Fibroblast of lung (primary cell): ENCODE measurements around the gene KDM2B. TPM values are rescaled to one million over a fixed set of nuclear protein-coding genes. Genes with fewer than 3 reads are reported as not detected.

ENCODE experiments used
- DNase-seq, 2 donors: peaks; one replicate each; pipeline versions ENCODE4 v3.0.0 to v3.0.0-alpha.2; 2010; ENCODE audit warnings: low read depth in 2 of 2
- H2AFZ ChIP-seq: 2 replicates; pipeline ENCODE4 v1.5.1; 2012; ENCODE audit warnings: low read length, control low read depth, inconsistent platforms
- H3K27ac ChIP-seq: 2 replicates; pipeline ENCODE4 v1.5.1; 2011; ENCODE audit warnings: low read length, control low read depth; ENCODE audit not compliant: insufficient read depth
- H3K27me3 ChIP-seq: 2 replicates; pipeline ENCODE4 v1.5.1; 2011; ENCODE audit warnings: mild to moderate bottlenecking, low read length; ENCODE audit not compliant: control insufficient read depth, insufficient read depth
- H3K36me3 ChIP-seq: 2 replicates; pipeline ENCODE4 v1.5.1; 2011; ENCODE audit warnings: low read length; ENCODE audit not compliant: control insufficient read depth, insufficient read depth
- H3K4me1 ChIP-seq: 2 replicates; pipeline ENCODE4 v1.5.1; 2011; ENCODE audit warnings: low read length; ENCODE audit not compliant: control insufficient read depth, insufficient read depth; ENCODE audit errors: extremely low read depth
- H3K4me2 ChIP-seq: 2 replicates; pipeline ENCODE4 v1.5.1; 2011; ENCODE audit warnings: low read length, control low read depth; ENCODE audit not compliant: insufficient read depth; ENCODE audit errors: extremely low read depth
- H3K4me3 ChIP-seq, 4 experiments: fragments of 200-600 bp in 1 of 4; sonication (generic) in 1 of 4; replicated peaks in 1 of 4; 2 replicates each; pipeline ENCODE4 v1.5.1; 2011 to 2016; ENCODE audit warnings: low read length in 4 of 4, low read depth in 3 of 4, mild to moderate bottlenecking in 3 of 4, control low read depth in 2 of 4, inconsistent platforms in 1 of 4, mixed read lengths in 1 of 4; ENCODE audit not compliant: insufficient read depth in 1 of 4; ENCODE audit errors: control extremely low read depth in 1 of 4
- H3K79me2 ChIP-seq: 2 replicates; pipeline ENCODE4 v1.5.1; 2012; ENCODE audit warnings: mild to moderate bottlenecking, low read length, inconsistent platforms; ENCODE audit not compliant: control insufficient read depth, insufficient read depth
- H3K9ac ChIP-seq: 2 replicates; pipeline ENCODE4 v1.5.1; 2011; ENCODE audit warnings: mild to moderate bottlenecking, low read length, control low read depth; ENCODE audit not compliant: insufficient read depth
- H3K9me3 ChIP-seq: 2 replicates; pipeline ENCODE4 v1.5.1; 2012; ENCODE audit warnings: low read depth, low read length; ENCODE audit not compliant: control insufficient read depth, insufficient read depth
- H4K20me1 ChIP-seq: 2 replicates; pipeline ENCODE4 v1.5.1; 2011; ENCODE audit warnings: low read length; ENCODE audit not compliant: control insufficient read depth, insufficient read depth; ENCODE audit errors: extremely low read depth
- EZH2 ChIP-seq: IDR thresholded peaks from 2 replicates; pipeline ENCODE4 v1.5.1; 2012; ENCODE audit warnings: low read length, control low read depth, mild to moderate bottlenecking; ENCODE audit errors: missing control alignments
- polyA plus RNA-seq, 2 donors: library from polyadenylated mRNA; depleted of rRNA in 1 of 2; stranded (reverse) in 1 of 2; unstranded in 1 of 2; fragments of >200 nt; gene quantifications; 2 replicates each; pipeline ENCODE4 v1.2.1, GENCODE V29; 2011 to 2012; ENCODE audit warnings: missing spikeins in 1 of 2
- total RNA-seq: library from RNA; depleted of rRNA; stranded (reverse); fragments of >200 nt; gene quantifications from 2 replicates; pipeline ENCODE4 v1.2.1, GENCODE V29; 2014
- TF ChIP-seq, protein P1 (sequence below), 2 donors: IDR thresholded peaks in 1 of 2; conservative IDR thresholded peaks in 1 of 2; 1 replicate in 1 of 2; 2 replicates in 1 of 2; pipeline ENCODE4 v1.5.1; 2011 to 2012; ENCODE audit warnings: low read length in 2 of 2, control low read depth in 1 of 2, inconsistent platforms in 1 of 2, low read depth in 1 of 2, mild to moderate bottlenecking in 1 of 2

KDM2B gene
- total and polyA plus RNA-seq, 2 donors (not counting 1 experiment from before 2014, with no cell fraction given), result 9.8 to 21.6 TPM

DNA sequence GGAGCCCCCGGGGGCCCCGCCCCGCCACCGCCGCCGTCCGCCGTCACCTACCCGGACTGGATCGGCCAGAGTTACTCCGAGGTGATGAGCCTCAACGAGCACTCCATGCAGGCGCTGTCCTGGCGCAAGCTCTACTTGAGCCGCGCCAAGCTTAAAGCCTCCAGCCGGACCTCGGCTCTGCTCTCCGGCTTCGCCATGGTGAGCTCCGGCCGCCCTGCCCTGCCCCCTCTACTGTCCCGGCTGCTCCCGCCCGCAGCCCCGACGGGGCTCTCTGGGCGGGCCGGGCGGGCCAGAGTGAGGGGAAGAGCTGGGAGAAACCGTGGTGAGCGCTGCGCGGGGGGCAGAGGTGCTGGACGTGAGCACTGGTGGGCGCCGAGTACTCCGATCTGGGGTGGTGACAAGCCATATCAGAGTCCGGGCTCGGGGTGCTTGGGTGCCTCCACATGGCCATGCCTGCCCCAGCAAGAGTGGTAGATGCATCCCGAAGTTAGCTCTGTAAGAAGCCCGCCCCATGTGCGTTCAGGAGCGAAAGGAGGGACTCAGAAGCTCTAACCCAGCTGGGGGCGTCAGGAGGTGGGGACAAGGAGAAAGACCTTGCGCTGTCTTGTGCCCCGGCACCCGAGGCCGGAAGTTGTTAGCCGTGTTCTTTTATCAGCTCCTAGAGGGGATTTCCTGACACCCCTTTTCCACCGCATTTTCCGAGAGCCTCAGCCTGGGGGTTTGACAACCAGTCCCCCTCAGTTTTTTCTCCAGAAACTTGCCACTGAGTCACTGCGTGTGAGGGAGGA is 46.2 kb upstream of the KDM2B start:
- peaks cover 16% of the 10 kb centered on the region for H3K4me1 ChIP-seq
- peak overlapping the region; percentile 50 to 82 (median 70) for H3K4me3 ChIP-seq
- peak overlapping the region; percentile 74 for H3K9ac ChIP-seq
- peak overlapping the region; percentile 70 for H2AFZ ChIP-seq
- peak overlapping the region; percentile 72 for H3K27ac ChIP-seq
- peaks cover 31% of the 10 kb centered on the region for H3K79me2 ChIP-seq
- DNase-seq, result peak; percentile 61 to 70
- H3K4me2 ChIP-seq, result peak overlapping the region; percentile 87
- no peak for TF ChIP-seq EZH2
- TF ChIP-seq, protein P1, sequence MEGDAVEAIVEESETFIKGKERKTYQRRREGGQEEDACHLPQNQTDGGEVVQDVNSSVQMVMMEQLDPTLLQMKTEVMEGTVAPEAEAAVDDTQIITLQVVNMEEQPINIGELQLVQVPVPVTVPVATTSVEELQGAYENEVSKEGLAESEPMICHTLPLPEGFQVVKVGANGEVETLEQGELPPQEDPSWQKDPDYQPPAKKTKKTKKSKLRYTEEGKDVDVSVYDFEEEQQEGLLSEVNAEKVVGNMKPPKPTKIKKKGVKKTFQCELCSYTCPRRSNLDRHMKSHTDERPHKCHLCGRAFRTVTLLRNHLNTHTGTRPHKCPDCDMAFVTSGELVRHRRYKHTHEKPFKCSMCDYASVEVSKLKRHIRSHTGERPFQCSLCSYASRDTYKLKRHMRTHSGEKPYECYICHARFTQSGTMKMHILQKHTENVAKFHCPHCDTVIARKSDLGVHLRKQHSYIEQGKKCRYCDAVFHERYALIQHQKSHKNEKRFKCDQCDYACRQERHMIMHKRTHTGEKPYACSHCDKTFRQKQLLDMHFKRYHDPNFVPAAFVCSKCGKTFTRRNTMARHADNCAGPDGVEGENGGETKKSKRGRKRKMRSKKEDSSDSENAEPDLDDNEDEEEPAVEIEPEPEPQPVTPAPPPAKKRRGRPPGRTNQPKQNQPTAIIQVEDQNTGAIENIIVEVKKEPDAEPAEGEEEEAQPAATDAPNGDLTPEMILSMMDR (conservative IDR thresholded peaks at IDR 0.05 in 1 of 2, IDR thresholded peaks at IDR 0.05 in 1 of 2; ENCODE audit: low read depth in 1 of 2, low read length in 2 of 2), result peak in 1 of 2 donors; percentile 16
- no peaks in the 10 kb centered on the region for H4K20me1 ChIP-seq
- H3K9me3 ChIP-seq, result no peaks in the 10 kb centered on the region
- no peaks in the 10 kb centered on the region for H3K36me3 ChIP-seq
- H3K27me3 ChIP-seq, result no peaks in the 10 kb centered on the region

GRCh38 chr12:121626087-121626852 is 45.4 kb upstream of the KDM2B start, which contains the start of gene ORAI1:
TSS of gene ORAI1 (plus strand) at chr12:121626530.
- Histone ChIP-seq H3K4me2 (peak within 1 kb of the TSS; percentile 88), H3K27me3 (no peaks in the 10 kb centered on the region)
- TF ChIP-seq, protein P1 (conservative IDR thresholded peaks at IDR 0.05 in 1 of 2, IDR thresholded peaks at IDR 0.05 in 1 of 2; ENCODE audit: low read depth in 1 of 2, low read length in 2 of 2), result no peak
- no peak for TF ChIP-seq EZH2

DNA sequence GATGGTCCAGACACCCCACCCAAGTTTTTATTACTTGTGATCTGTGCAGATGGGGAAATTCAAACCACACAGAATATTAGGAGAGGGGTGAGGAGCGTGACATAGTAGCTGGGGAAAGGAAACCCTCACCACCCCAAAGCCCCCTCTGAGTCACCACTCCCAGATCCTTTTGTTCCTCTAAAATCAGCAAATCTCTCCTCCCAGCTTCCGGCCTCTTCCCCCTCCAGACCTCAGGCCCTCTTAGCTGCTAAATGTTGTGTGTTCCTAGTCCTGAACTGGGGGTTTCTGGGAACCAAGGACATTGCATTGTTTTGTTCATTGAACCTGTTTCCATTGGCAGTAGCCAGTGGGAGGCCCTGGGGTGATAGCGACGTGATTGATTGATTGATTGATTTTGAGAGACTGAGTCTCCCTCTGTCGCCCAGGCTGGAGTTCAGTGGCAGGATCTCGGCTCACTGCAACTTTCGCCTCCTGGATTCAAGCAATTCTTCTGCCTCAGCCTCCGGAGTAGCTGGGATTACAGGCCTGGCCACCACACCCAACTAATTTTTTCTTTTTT is 39.6 kb upstream of the KDM2B start:
- no peak for DNase-seq

More at GRCh38 chr12:121626087-121626852, 45.4 kb upstream of the KDM2B start, which contains the start of gene ORAI1:
- H3K36me3 ChIP-seq, result no peaks in the 10 kb centered on the region
- peak within 1 kb of the TSS; percentile 72 for H3K27ac ChIP-seq
- H3K4me3 ChIP-seq, result peak within 1 kb of the TSS; percentile 50 to 82 (median 70)
- H3K4me1 ChIP-seq, result peaks cover 14% of the 10 kb centered on the region
- peak within 1 kb of the TSS; percentile 87 for H2AFZ ChIP-seq
- no peaks in the 10 kb centered on the region for H4K20me1 ChIP-seq
- DNase-seq, result peak; percentile 92
- H3K9ac ChIP-seq, result peak within 1 kb of the TSS; percentile 74
- no peaks in the 10 kb centered on the region for H3K9me3 ChIP-seq
- H3K79me2 ChIP-seq, result peaks cover 29% of the 10 kb centered on the region

More for the DNA sequence above, 39.6 kb upstream of the KDM2B start:
- no peak overlapping the region for H3K9ac ChIP-seq
- H3K4me3 ChIP-seq, result no peak overlapping the region
- no peak for TF ChIP-seq EZH2
- TF ChIP-seq, protein P1 (conservative IDR thresholded peaks at IDR 0.05 in 1 of 2, IDR thresholded peaks at IDR 0.05 in 1 of 2; ENCODE audit: low read depth in 1 of 2, low read length in 2 of 2), result no peak
- no peaks in the 10 kb centered on the region for H3K27me3 ChIP-seq
- H3K4me2 ChIP-seq, result no peak overlapping the region
- H3K79me2 ChIP-seq, result no peaks in the 10 kb centered on the region
- no peaks in the 10 kb centered on the region for H4K20me1 ChIP-seq
- no peak overlapping the region for H2AFZ ChIP-seq
- H3K9me3 ChIP-seq, result no peaks in the 10 kb centered on the region
- no peak overlapping the region for H3K27ac ChIP-seq
- H3K4me1 ChIP-seq, result peaks cover 3% of the 10 kb centered on the region
- no peaks in the 10 kb centered on the region for H3K36me3 ChIP-seq
